Measurements from ENCODE around the gene ATG2A.

The ATG2A gene

GRCh38 chr11:64916775-64917662 lies at the start of gene ATG2A:
Gene ATG2A (minus strand): TSS chr11:64917209. CDS start chr11:64917135, 74 bp downstream.
- DNase-seq: peak; percentile 99 to 100 (median 99)

GRCh38 chr11:64963072-64963631 lies 46.1 kb upstream of the ATG2A start:
- DNase-seq: no peak

GRCh38 chr11:64960719-64961118 lies 43.7 kb upstream of the ATG2A start:
- no peak for DNase-seq

DNA sequence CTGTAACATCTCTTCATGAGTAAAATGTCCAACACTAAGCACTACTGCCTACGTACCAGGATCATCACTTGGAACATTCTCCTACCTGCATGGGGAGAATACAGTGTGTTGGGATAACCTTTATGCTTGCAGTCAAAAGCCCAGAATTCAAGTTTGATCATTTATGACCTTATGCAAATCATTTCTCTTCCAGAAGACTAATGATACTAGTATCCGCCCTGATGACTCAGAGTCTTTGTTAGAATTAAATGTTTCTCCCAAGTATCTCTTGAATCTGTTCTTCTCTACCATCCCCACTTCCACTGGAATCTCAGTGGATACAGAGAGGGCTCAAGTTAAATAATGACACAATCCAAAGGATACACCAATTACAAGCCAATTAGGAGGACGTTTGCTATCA lies 42.5 kb upstream of the ATG2A start:
- no peak for DNase-seq

DNA sequence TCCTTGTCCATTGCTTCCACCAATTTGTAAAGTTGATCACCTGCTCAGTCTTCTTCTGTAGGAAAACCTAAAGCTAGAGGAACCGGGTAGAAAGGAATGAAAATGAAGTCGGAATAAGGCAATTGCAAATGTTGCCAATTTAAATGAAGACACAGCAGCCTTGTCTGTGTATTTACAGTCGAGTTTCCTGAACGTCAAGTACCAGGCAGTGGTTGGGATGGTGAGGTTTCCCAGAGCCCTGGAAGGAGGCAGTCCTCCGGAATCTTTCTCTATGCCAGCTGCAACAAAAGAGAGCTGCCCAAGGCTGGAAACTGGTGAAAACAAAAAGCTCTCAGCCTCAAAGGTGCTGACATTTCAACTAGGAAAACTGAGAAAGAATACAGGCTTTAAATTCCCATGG lies 37.2 kb upstream of the ATG2A start:
- DNase-seq: no peak

DNA sequence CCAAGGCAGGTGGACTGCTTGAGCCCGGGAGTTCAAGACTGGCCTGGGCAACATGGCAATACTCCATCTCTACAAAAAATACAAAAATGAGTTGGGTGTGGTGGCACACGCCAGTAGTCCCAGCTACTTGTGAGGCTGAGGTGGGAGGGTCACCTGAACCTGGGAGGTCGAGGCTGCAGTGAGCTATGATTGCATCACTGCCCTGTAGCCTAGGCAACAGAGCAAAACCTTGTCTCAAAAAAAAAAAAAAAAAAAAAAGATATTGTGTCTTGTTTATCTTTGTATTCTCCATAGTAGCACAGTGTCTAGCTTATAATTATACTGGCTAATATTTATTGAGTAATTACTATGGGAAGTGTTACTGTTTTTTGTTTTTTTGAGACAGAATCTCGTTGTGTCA lies 34.5 kb upstream of the ATG2A start:
- no peak for DNase-seq

GRCh38 chr11:64947208-64947814 lies 30.3 kb upstream of the ATG2A start:
- DNase-seq: peak; percentile 51 to 56 (median 55)

- no peak for DNase-seq
Measured at GRCh38 chr11:64936539-64936938, 19.5 kb upstream of the ATG2A start.

DNA sequence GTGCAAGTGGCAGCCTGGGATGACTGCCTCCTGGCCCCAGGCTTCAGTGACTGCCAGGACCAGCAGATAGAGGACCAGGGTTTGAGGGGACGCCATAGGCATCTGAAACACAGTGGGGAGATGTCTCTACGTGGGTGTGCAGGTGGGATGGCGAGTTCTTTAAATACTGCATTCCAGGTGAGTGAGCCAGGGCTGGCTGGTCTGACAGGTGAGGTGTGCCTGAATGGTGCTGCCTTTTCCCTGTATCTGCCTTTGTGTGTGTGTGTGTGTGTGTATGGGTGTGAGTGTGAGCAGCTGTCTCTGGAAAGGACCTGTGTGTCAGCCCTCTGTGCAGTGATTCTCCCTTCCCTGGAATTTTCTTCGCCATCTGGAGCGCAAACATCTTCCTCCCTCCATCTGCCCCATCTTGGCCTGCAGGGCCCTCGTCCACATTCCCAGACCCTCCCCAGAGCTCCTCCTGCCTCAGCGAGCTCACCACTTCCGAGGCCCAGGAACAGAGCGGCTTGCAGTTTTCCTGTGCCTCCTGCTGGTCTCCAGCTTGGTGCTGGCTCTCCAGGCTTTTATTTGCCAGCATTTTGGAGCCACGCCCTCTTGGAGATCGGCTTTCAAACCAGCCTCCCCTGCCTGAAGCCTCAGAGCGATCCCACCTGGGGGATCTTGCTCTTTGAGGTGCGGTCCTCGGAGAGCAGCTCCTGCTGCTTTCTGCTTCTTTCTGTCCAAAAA lies 18.5 kb upstream of the ATG2A start, which contains the start of gene GPHA2:
TSS of gene GPHA2 (minus strand) at position 535 of the 723 bp plus-strand sequence. CDS start at position 102, 433 bp downstream.
- no peak for DNase-seq

DNA sequence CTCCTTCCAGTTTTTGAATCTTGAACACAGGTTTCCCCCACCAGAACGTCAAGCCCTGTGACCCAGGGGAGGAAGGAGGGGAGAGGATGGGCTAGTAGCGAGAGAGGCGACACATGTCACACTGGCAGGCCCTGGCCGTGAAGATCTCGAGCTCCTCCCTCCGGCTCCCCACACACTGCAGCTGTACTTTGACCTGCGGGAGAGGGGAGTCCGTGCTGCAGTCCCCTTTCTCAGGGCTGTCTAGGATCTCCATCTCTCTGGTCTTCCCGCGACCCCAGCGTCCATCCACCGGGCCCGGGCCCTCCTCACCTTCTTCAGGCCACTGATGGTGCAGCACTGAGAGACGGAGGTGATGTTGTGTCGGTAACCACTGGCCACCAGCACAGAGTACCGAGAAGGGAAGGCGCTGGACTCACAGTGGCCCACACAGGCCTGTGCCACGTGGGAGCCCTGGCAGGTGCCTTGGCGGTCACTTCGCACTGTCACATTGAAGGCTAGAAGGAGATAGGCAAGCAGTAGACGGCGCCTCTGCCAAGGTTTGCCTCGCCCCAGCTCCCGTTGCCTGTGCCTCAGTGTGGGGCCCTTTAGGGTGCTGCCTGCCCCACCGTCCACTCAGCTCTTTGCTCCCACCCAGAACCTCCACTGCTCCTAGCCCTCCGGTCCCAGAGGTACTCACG lies 17.8 kb upstream of the ATG2A start:
- DNase-seq: no peak

DNA sequence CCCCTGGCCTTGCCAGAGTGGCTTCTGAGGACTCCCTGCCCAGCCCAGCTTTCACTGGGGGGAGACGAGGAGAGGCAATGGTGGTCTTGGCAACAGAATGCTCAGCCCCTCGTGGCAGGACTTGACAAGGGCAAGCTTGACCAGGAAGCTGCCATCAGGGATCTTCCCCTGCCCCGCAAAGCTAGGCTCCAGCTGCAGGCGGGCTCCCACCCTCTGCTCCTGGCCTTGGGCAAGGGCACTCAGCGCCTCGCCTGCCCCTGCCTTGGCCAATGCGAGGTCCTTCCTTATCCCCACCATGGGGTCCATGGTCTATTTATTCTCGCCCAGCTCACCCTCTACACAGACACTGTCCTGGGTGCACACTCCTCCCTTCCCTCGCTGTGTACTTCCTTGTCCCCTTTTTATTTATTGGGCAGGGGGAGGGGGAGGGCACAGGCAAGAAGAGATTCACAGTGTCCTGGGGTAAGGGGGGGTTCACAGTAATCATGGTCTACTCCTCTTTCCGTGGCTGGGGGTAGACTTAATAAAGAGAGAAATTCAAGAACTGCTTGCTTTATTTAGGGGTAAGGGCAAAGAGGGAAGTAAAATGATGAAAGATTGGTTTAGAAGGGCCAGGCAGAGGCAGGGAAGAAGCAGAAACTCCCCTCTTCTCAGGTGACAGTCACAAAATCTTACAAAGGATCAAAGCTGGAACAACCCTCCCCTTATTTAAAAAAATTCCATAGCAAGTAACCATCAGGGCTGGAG lies 17.1 kb upstream of the ATG2A start:
- DNase-seq: no peak

DNA sequence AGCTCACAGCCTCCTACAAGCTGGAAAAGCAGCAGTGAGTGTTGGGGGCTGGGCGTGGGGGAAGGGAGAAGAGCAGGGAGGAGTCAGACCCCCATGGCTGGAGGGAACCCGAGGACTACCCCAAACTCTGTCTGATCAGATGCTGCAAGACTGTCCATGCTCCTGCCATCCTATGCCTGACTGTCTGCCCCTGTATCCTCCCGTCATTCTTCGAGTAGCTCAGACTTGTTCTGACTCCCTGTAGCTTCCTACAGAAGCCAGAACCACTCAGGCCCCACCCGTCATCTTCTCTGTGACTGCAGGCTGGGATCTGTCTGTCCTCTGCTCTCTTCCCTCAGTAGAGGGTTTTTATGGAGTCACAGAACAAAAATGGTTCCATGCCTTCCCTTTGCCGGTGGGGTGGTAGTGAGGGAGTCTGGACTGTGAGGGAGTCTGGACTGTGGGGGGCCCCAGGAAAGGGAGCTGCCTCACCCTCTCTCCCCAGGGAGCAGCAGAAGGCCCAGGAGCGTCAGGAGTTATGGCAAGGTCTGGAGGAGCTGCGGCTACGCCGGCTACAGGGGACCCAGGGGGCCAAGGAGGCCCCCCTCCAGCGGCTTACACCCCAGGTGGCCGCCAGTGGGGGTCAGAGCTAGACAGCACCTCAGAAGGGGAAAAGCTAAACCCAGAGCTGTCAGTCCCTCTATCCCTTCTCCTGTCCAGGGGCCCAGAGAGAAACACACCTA lies 16.4 kb upstream of the ATG2A start:
- no peak for DNase-seq

GRCh38 chr11:64932324-64932723 lies 15.3 kb upstream of the ATG2A start:
- no peak for DNase-seq

DNA sequence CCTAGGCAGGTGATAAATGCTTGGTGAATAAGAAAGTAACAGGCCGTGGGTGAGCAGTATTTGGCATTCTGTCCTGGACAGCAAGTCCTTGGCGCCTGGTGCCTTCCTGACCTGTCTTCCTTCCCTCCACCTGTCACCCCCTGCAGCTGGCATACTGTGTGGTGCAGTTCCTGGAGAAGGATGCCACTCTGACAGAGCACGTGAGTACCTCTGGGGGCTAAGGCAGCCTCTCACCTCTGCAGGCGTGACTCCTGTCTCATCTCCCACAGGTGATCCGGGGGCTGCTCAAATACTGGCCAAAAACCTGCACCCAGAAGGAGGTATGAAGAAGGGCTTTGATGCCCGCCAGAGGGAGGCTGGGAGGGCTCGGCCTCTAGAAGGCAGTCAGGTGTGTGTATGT lies 14.3 kb upstream of the ATG2A start:
- DNase-seq: no peak

DNA sequence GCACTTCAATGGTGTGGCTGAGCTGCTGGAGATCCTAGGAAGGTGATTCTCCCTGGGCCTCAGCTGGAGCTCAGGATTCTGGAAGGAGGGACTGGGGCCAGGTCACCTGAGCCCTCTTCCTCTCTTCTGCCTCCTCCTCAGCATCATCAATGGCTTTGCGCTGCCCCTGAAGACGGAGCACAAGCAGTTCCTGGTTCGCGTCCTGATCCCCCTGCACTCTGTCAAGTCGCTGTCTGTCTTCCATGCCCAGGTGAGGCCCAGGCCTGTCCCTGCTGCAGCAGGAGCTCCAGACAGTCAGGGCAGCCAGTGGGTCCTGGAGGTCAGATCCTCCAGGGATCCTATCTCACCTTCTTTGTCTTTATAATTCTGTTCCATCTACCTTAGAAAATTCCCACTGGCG lies 13.3 kb upstream of the ATG2A start:
- DNase-seq: no peak

- DNase-seq: no peak
Measured at GRCh38 chr11:64929625-64930024, 12.6 kb upstream of the ATG2A start.

GRCh38 chr11:64928957-64929356 lies 11.9 kb upstream of the ATG2A start:
- DNase-seq: no peak

- no peak for DNase-seq
Measured at GRCh38 chr11:64926689-64927088, 9.7 kb upstream of the ATG2A start.

GRCh38 chr11:64925536-64926436 lies 8.8 kb upstream of the ATG2A start:
- DNase-seq: no peak

DNA sequence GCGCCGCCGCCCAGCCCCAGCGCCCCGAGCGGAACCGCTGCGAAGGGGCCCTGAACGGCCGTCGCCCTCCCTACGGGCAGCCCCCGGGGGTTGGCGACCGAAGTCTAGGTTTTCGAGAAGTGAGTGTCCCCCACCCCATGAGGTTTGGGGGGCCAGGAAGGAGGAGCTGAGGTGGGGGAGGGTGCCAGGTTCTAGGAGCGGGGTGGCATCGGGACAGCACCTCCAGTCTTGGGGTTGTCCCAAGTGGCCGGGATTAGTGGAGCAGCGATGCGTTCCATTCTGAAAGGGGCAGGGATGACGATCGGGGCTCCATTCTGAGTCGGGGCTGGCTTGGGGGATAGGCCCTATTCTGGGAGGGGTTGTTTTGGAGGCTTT lies 7.9 kb upstream of the ATG2A start:
- peak in 2 of 3 donors; percentile 18 to 31 for DNase-seq
